ENCODE results near the gene SOAT2.
"Not testable (repeated sequence)": the region's sequence is repeated elsewhere in the genome, so short reads cannot be mapped to it uniquely, and the experiment has no call there.

The SOAT2 gene

DNA sequence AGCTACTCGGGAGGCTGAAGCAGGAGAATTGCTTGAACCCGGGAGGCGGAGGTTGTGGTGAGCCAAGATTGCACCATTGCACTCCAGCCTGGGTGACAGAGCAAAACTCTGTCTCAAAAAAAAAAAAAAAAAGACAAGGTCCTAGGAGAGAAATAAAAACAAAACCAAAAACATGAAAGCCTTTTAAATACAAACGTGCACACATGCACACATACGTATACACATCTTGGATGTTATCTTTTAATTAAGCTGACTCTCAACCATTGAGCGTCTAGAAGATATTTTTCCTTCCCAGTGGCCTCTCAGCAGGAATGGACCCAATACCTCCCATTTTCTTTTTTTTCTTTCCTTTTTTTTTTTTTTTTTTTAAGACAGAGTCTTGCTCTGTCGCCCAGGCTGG lies 9.1 kb downstream of the SOAT2 start:
- DNase-seq: not testable (repeated sequence)

- no peak for DNase-seq
Observed at GRCh38 chr12:53113136-53113705, 9.9 kb downstream of the SOAT2 start.

DNA sequence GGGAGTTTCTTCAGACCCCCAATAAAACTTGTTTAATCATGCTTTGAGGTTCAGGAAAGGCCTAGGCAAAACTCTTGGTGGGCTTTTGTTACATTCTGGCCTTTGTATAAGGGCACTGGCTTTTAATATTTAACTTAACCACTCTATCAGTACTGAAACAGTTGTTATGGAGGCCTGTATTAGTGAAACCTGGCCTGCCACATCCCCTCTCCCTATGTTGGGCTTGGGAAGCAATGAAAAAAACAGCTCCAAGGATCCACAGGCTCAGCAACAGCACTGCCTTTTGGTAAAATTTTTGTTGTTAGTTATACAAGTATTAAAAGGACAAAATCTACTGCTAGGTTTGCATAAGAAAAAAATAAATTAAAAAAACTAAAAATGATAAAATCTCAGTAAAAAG lies 10.7 kb downstream of the SOAT2 start:
- no peak for DNase-seq

GRCh38 chr12:53115112-53115890 lies 12.0 kb downstream of the SOAT2 start:
- DNase-seq: no peak

DNA sequence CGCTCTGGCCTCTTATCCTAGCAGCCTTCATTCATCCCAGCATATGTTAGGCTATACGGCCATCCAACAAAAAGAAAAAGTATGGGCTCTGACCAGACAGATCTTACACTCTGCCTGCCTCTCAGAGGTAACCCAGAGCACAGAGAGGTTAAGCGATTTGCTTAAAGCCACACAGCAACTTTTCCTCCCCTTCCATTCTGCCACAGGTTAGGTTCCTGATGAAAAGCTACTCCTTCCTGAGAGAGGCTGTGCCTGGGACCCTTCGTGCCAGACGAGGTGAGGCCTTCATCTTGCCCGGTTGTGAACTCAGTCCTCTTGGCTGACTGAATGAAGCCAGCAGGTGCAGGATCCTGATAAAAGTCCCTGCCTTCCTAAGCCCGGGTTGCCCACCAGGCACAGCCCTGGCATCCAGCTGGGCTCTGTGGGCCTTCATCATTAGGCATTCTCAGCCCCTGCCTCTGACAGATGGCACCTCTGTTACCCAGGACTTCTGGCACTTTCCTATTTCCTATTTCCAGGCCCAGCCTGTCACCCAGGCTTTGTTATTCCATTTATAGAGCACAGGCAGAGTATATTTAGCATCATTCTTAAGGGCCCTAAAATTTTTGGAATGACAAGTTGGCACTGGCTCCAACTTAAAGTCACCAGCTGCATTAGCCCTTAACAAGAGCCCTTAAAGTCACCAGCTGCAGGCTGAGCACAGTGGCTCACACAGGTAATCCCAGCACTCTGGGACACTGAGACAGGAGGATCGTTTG lies 12.8 kb downstream of the SOAT2 start:
- DNase-seq: no peak

- DNase-seq: no peak
Observed at GRCh38 chr12:53118751-53119300, 15.5 kb downstream of the SOAT2 start.

DNA sequence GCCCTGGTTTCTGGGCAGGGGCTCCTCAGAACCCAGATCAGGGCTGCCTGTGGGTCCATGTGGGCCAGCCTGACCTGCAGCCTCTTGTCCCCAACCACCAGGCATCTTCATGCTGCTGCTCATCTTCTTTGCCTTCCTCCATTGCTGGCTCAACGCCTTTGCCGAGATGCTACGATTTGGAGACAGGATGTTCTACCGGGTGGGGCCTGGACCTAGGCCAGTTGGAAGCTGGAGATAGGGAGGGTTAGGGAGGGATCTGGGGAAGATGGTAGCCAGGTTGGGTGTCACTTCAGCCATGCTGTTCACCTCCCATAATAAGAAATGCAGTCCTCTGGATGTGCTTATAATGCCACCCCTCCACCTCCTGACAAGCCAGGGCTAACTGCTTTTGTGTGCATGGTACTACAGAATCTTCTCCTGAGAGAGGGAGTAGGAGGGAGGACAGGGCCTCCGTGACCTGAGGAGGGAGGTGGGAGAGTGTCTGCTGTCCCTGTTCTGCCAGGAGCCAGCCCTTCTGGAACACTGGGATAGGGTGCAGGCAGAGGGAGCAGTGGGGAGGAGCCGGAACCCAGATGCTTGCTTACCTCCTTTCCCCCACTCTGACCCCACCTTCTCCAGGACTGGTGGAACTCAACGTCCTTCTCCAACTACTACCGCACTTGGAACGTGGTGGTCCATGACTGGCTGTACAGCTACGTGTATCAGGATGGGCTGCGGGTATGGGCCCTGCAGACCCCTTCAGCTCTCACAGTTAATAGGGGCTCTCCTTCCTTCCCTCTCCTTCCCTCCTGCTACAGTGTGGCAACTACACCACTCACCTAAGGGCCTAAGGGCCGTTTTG lies 17.6 kb downstream of the SOAT2 start:
- no peak for DNase-seq

DNA sequence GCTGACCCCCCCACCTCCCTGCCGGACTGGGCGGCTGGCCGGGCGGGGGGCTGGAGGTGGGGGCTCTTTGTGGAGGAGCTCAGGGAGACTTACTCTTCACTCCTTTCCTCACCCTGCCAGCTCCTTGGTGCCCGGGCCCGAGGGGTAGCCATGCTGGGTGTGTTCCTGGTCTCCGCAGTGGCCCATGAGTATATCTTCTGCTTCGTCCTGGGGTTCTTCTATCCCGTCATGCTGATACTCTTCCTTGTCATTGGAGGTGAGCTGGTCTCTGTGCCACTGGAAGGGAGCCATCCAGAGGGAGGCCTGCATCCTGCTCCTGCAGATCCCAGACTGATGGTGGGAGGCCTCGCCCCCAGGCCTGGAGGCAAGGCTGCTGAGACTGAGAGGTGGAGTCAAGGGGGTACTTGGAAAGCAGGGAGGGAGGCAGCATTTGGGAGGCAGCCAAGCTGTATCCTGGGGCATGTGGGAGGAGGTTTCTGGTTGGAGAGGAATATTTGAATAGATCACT lies 19.7 kb downstream of the SOAT2 start:
- no peak for DNase-seq

DNA sequence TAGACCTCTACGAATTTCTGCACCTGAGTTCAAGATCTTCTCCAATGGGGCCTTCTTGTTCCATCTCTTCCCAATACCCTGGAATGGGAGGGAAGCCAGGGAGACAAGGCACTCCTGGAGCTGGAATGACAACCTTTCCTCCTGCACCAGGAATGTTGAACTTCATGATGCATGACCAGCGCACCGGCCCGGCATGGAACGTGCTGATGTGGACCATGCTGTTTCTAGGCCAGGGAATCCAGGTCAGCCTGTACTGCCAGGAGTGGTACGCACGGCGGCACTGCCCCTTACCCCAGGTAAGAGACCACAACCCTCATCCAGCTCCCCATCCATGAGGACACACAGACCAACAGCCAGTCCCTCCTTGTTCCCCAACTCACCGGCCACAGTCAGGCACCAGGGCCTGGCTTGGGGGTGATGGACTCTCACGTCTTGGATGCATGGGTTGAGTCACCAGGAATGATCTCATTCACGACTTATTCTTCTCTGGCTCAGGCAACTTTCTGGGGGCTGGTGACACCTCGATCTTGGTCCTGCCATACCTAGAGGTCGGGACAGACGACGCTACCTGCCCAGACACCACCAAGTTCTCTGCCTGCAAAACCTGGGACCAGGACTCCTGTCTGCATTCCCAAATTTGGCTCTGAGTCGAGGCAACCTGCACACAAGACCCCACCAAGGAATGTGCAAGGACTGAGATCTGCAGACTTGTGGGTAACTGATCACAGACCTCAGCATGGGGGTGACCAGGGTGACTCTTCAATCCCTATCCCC lies 20.5 kb downstream of the SOAT2 start:
- no peak for DNase-seq

GRCh38 chr12:53124352-53124723 lies 21.1 kb downstream of the SOAT2 start:
- DNase-seq: no peak

- DNase-seq: no peak
Observed at GRCh38 chr12:53127169-53127568, 23.9 kb downstream of the SOAT2 start.

GRCh38 chr12:53128780-53129569 lies 25.7 kb downstream of the SOAT2 start:
- DNase-seq: peak; percentile 10

GRCh38 chr12:53131844-53132243 lies 28.6 kb downstream of the SOAT2 start:
- no peak for DNase-seq

DNA sequence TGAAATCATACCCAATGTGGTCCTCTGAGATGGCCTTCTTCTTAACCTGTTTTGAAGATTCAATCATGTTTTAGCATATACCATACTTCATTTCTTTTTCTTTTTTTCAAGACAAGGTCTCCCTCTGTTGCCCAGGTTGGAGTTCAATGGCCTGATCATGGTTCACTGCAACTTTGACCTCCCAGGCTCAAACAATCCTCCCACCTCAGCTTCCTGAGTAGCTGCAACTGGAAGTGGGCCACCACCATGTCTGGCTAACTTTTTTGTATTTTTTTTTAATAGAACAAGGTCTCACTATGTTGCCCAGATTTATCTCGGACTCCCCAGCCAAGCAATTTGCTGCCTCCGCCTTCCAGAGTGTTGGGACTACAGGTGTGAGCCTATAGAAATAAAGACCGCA lies 30.4 kb downstream of the SOAT2 start:
- DNase-seq: no peak

- DNase-seq: no peak
Observed at GRCh38 chr12:53143355-53143754, 40.1 kb downstream of the SOAT2 start.

DNA sequence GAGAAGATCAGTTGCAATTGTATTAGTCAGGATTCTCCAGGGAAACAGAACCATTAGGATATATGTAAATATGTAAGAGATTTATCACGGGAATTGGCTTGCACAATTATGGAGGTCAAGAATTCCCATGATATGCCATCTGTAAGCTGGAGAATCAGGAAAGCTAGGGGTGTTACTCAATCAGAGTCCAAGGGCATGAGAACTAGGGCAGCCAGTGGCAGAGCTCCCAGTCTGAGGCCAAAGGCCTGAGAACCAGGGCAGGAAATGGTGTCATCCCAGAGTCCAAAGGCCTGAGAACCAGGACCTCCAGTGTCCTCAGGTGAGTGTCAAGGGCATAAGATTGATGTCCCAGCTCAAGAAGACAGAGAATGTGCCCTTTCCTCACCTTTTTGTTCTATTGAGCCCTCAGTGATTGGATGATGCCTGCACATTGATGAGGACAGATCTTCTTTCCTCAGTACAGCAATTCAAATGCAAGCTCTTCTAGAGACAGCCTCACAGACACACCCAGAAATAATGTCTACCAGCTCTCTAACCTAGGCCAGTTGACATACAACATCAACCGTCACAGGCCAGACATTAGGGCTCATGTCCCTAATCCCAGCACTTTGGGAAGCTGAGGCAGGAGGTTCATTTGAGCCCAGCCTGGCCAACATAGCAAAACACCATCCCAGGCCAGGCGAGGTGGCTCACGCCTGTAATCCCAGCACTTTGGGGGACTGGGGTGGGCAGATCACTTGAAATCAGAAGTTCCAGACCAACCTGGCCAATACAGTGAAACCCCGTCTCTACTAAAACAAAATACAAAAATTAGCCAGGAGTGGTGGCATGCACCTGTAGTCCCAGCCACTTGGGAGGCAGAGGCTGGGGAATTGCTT lies 42.3 kb downstream of the SOAT2 start:
- DNase-seq: no peak

DNA sequence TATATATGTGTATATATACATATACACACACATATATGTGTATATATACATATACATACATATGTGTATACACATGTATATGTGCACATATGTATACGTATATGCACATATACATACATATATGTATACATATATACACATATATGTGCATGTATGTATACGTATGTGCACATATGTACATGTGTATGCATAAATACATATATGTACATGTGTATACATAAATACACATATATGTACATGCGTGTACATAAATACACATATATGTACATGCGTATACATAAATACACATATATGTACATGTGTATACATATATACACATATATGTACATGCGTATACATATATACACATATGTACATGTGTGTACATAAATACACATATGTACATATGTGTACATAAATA lies 43.9 kb downstream of the SOAT2 start:
- DNase-seq: no peak

GRCh38 chr12:53147653-53148052 lies 44.4 kb downstream of the SOAT2 start:
- no peak for DNase-seq

DNA sequence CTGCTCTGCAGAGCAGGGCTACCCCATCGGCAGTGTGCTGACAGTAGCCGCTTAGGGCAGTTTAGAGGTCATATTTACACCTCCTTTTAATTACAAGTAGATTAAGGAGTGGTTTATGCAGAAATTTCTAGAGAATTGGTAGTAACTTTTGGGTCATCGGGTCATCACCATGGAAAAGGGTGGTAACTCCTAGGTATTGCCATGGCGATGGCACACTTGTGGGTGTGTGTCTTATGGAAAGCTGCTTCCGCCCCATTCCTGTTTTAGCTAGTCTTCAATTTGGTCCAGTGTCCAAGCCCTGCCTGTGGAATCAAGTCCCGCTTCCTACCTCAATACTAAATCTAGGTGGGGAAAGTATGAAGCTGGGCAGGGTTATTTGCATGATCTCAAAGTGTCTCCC lies 47.8 kb downstream of the SOAT2 start:
- no peak for DNase-seq

DNA sequence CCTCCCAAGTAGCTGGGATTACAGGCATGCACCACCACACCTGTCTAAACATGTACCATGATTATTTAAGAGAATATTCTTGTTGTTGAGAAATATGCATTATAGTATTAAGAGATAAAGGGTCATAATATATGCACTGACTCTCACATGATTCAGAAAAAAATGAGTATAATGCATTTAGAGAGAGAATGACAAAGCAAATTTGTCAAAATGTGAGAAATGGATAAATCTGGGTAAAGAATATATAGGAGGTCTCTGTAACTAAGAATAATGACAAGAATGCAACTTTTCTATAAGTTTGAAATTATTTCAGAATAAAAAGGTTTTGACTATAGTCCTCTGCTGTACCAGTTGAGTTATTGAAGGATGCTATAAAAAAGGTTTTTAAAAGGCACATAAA lies 49.1 kb downstream of the SOAT2 start:
- no peak for DNase-seq
